Measurements from ENCODE around the gene C1QTNF5. TPM values are rescaled to one million over a fixed set of nuclear protein-coding genes. Genes with fewer than 3 reads are reported as not detected.

Gene C1QTNF5
- polyA plus RNA-seq, 1 donor from 2014 or later, result not detected

- Histone ChIP-seq H3K4me3 (ENCODE audit: low read length) (no peak overlapping the region), H3K27ac (ENCODE audit: low read length) (no peak overlapping the region), H4K20me1 (ENCODE audit: insufficient read depth) (no peaks in the 10 kb centered on the region), H3K9me2 (ENCODE audit: insufficient read depth, low read length) (no peaks in the 10 kb centered on the region), H3K9ac (ENCODE audit: low read length) (no peak overlapping the region), H3K9me3 (ENCODE audit: low read length) (no peaks in the 10 kb centered on the region), H2AFZ (ENCODE audit: low read depth, low read length) (no peak overlapping the region), H3K4me2 (ENCODE audit: low read length) (no peak overlapping the region), H3K36me3 (ENCODE audit: insufficient read depth, low read length) (no peaks in the 10 kb centered on the region), H3F3A (ENCODE audit: insufficient read depth, low read length, poor library complexity, severe bottlenecking) (no peaks in the 10 kb centered on the region), H3K79me2 (replicated peaks; ENCODE audit: insufficient read depth, low read length) (no peaks in the 10 kb centered on the region), H3K27me3 (ENCODE audit: insufficient read depth, low read depth, low read length) (peaks cover 29% of the 10 kb centered on the region)
- TF ChIP-seq, protein P1, sequence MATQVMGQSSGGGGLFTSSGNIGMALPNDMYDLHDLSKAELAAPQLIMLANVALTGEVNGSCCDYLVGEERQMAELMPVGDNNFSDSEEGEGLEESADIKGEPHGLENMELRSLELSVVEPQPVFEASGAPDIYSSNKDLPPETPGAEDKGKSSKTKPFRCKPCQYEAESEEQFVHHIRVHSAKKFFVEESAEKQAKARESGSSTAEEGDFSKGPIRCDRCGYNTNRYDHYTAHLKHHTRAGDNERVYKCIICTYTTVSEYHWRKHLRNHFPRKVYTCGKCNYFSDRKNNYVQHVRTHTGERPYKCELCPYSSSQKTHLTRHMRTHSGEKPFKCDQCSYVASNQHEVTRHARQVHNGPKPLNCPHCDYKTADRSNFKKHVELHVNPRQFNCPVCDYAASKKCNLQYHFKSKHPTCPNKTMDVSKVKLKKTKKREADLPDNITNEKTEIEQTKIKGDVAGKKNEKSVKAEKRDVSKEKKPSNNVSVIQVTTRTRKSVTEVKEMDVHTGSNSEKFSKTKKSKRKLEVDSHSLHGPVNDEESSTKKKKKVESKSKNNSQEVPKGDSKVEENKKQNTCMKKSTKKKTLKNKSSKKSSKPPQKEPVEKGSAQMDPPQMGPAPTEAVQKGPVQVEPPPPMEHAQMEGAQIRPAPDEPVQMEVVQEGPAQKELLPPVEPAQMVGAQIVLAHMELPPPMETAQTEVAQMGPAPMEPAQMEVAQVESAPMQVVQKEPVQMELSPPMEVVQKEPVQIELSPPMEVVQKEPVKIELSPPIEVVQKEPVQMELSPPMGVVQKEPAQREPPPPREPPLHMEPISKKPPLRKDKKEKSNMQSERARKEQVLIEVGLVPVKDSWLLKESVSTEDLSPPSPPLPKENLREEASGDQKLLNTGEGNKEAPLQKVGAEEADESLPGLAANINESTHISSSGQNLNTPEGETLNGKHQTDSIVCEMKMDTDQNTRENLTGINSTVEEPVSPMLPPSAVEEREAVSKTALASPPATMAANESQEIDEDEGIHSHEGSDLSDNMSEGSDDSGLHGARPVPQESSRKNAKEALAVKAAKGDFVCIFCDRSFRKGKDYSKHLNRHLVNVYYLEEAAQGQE (IDR thresholded peaks at IDR 0.05; ENCODE audit: borderline replicate concordance), result no peak
- TF ChIP-seq EP300 (conservative IDR thresholded peaks at IDR 0.05; ENCODE audit: poor library complexity, severe bottlenecking) (no peak), TAF1 (IDR thresholded peaks at IDR 0.05; ENCODE audit: low read depth) (no peak), RAD21 (conservative IDR thresholded peaks at IDR 0.05) (no peak), EZH2 (IDR thresholded peaks at IDR 0.05; ENCODE audit: borderline replicate concordance, insufficient read depth, low read length, poor library complexity, severe bottlenecking) (no peak), CTCF (IDR thresholded peaks at IDR 0.05; ENCODE audit: poor library complexity, severe bottlenecking) (no peak), SMC3 (conservative IDR thresholded peaks at IDR 0.05; ENCODE audit: poor library complexity) (no peak), POLR2AphosphoS5 (IDR thresholded peaks at IDR 0.05) (no peak), MXI1 (conservative IDR thresholded peaks at IDR 0.05; ENCODE audit: poor library complexity, severe bottlenecking) (no peak)
Observed at GRCh38 chr11:119319136-119319699, 21.5 kb downstream of the C1QTNF5 start.

GRCh38 chr11:119318240-119319135, 22.2 kb downstream of the C1QTNF5 start:
- no peaks in the 10 kb centered on the region for H3K36me3 ChIP-seq (ENCODE audit: insufficient read depth, low read length)
- H3K9ac ChIP-seq (ENCODE audit: low read length), result no peak overlapping the region
- H3K79me2 ChIP-seq (replicated peaks; ENCODE audit: insufficient read depth, low read length), result no peaks in the 10 kb centered on the region
- TF ChIP-seq EZH2 (IDR thresholded peaks at IDR 0.05; ENCODE audit: borderline replicate concordance, insufficient read depth, low read length, poor library complexity, severe bottlenecking) (no peak), RAD21 (conservative IDR thresholded peaks at IDR 0.05) (no peak), CTCF (IDR thresholded peaks at IDR 0.05; ENCODE audit: poor library complexity, severe bottlenecking) (no peak), EP300 (conservative IDR thresholded peaks at IDR 0.05; ENCODE audit: poor library complexity, severe bottlenecking) (no peak), SMC3 (conservative IDR thresholded peaks at IDR 0.05; ENCODE audit: poor library complexity) (no peak), POLR2AphosphoS5 (IDR thresholded peaks at IDR 0.05) (no peak), TAF1 (IDR thresholded peaks at IDR 0.05; ENCODE audit: low read depth) (no peak), MXI1 (conservative IDR thresholded peaks at IDR 0.05; ENCODE audit: poor library complexity, severe bottlenecking) (no peak)
- TF ChIP-seq, protein P1 (IDR thresholded peaks at IDR 0.05; ENCODE audit: borderline replicate concordance), result no peak
- no peak overlapping the region for H3K4me3 ChIP-seq (ENCODE audit: low read length)
- H3K9me3 ChIP-seq (ENCODE audit: low read length), result no peaks in the 10 kb centered on the region
- H3K4me2 ChIP-seq (ENCODE audit: low read length), result no peak overlapping the region
- H3F3A ChIP-seq (ENCODE audit: insufficient read depth, low read length, poor library complexity, severe bottlenecking), result no peaks in the 10 kb centered on the region
- H3K27ac ChIP-seq (ENCODE audit: low read length), result no peak overlapping the region
- no peaks in the 10 kb centered on the region for H4K20me1 ChIP-seq (ENCODE audit: insufficient read depth)
- no peaks in the 10 kb centered on the region for H3K9me2 ChIP-seq (ENCODE audit: insufficient read depth, low read length)
- H3K27me3 ChIP-seq (ENCODE audit: insufficient read depth, low read depth, low read length), result peaks cover 29% of the 10 kb centered on the region
- no peak overlapping the region for H2AFZ ChIP-seq (ENCODE audit: low read depth, low read length)
